HepG2 (cell line): ENCODE measurements around the gene TRIM36. TPM values are rescaled to one million over a fixed set of nuclear protein-coding genes. Genes with fewer than 3 reads are reported as not detected.

Experiments
- AKAP8 ChIP-seq: sonication (generic); formaldehyde crosslinking; IDR thresholded peaks from 2 replicates; pipeline ENCODE4 v1.5.1; 2020; ENCODE audit warnings: mild to moderate bottlenecking, missing genetic modification reagents
- ARNTL ChIP-seq: sonication (generic); formaldehyde crosslinking; IDR thresholded peaks from 2 replicates; pipeline ENCODE4 v1.4.0; 2020; ENCODE audit warnings: mild to moderate bottlenecking, missing genetic modification reagents
- CBX1 ChIP-seq: IDR thresholded peaks from one replicate; pipeline ENCODE4 v1.6.1; 2016; ENCODE audit warnings: antibody characterized with exemption, low read depth
- CHCHD3 ChIP-seq: sonication (generic); formaldehyde crosslinking; IDR thresholded peaks from 2 replicates; pipeline ENCODE4 v1.8.0; 2022; ENCODE audit warnings: mild to moderate bottlenecking, missing genetic modification reagents, moderate library complexity
- NFIC ChIP-seq: IDR thresholded peaks from 2 replicates; pipeline ENCODE4 v1.6.1; 2012; ENCODE audit warnings: mild to moderate bottlenecking, low read length, inconsistent platforms
- NFKB2 ChIP-seq: sonication (generic); formaldehyde crosslinking; IDR thresholded peaks from 2 replicates; pipeline ENCODE4 v1.4.0; 2020; ENCODE audit warnings: missing genetic modification reagents, borderline replicate concordance
- NR2F6 ChIP-seq, 2 experiments: IDR thresholded peaks; 2 replicates each; pipeline ENCODE4 v1.6.1; 2016; ENCODE audit warnings: antibody characterized with exemption in 1 of 2, mild to moderate bottlenecking in 1 of 2
- RAD51 ChIP-seq: fragments of 450-650 bp; IDR thresholded peaks from 2 replicates; pipeline ENCODE4 v1.6.1; 2016; ENCODE audit warnings: borderline replicate concordance
- SRY ChIP-seq: sonication (generic); formaldehyde crosslinking; IDR thresholded peaks from 2 replicates; pipeline ENCODE4 v1.8.0; 2022; ENCODE audit warnings: mild to moderate bottlenecking, missing genetic modification reagents
- ZFAT ChIP-seq: sonication (generic); formaldehyde crosslinking; conservative IDR thresholded peaks from 2 replicates; pipeline ENCODE4 v1.8.1; 2023; ENCODE audit warnings: missing genetic modification reagents, inconsistent platforms
- ZNF225 ChIP-seq: sonication (generic); formaldehyde crosslinking; IDR thresholded peaks from 2 replicates; pipeline ENCODE4 v1.4.0; 2020; ENCODE audit warnings: mild to moderate bottlenecking, missing genetic modification reagents
- ZNF431 ChIP-seq: sonication (generic); formaldehyde crosslinking; IDR thresholded peaks from 2 replicates; pipeline ENCODE4 v1.9.0; 2022; ENCODE audit warnings: missing genetic modification reagents, low read depth, mild to moderate bottlenecking, borderline replicate concordance
- ZNF530 ChIP-seq: sonication (generic); formaldehyde crosslinking; IDR thresholded peaks from 2 replicates; pipeline ENCODE4 v1.5.0; 2020; ENCODE audit warnings: low read depth, mild to moderate bottlenecking, missing genetic modification reagents
- ZNF546 ChIP-seq: sonication (generic); formaldehyde crosslinking; conservative IDR thresholded peaks from 2 replicates; pipeline ENCODE4 v1.8.1; 2023; ENCODE audit warnings: mild to moderate bottlenecking, missing genetic modification reagents
- ZNF629 ChIP-seq: sonication (generic); formaldehyde crosslinking; conservative IDR thresholded peaks from 2 replicates; pipeline ENCODE4 v1.5.0; 2020; ENCODE audit warnings: missing genetic modification reagents
- ZNF772 ChIP-seq: sonication (generic); formaldehyde crosslinking; IDR thresholded peaks from 2 replicates; pipeline ENCODE4 v1.5.0; 2020; ENCODE audit warnings: mild to moderate bottlenecking, missing genetic modification reagents
- polyA plus RNA-seq, 8 experiments: library from polyadenylated mRNA; depleted of rRNA in 3 of 8; stranded (reverse) in 7 of 8; unstranded in 1 of 8; fragments of >200 nt; fragmentation: Illumina TruSeq in 4 of 8; extraction: Trizol in 4 of 8; gene quantifications; 2 replicates each; pipeline versions ENCODE4 v1.2.1 to v1.2.3, GENCODE V29; 2011 to 2016; ENCODE audit warnings: low read depth in 4 of 8, missing spikeins in 1 of 8, mixed read lengths in 1 of 8; ENCODE audit not compliant: insufficient read depth in 1 of 8
- total RNA-seq, 5 experiments: library from RNA; depleted of rRNA; stranded (reverse); fragments of >200 nt; fragmentation: Illumina TruSeq; extraction: Trizol; gene quantifications; 2 replicates each; pipeline ENCODE4 v1.2.3, GENCODE V29; 2016; ENCODE audit warnings: low read depth in 1 of 5
- TF ChIP-seq, protein P1 (sequence below): sonication (generic); formaldehyde crosslinking; IDR thresholded peaks from 2 replicates; pipeline ENCODE4 v1.4.0; 2020; ENCODE audit warnings: mild to moderate bottlenecking, missing genetic modification reagents
- TF ChIP-seq, protein P2 (sequence below): sonication (generic); formaldehyde crosslinking; IDR thresholded peaks from 2 replicates; pipeline ENCODE4 v1.8.0; 2022; ENCODE audit warnings: missing genetic modification reagents, low read depth, mild to moderate bottlenecking, borderline replicate concordance
- TF ChIP-seq, protein P3 (sequence below): sonication (generic); formaldehyde crosslinking; IDR thresholded peaks from 2 replicates; pipeline ENCODE4 v1.8.1; 2023; ENCODE audit warnings: mild to moderate bottlenecking, inconsistent platforms, moderate library complexity, missing genetic modification reagents, borderline replicate concordance
- TF ChIP-seq, protein P4 (sequence below): sonication (generic); formaldehyde crosslinking; IDR thresholded peaks from 2 replicates; pipeline ENCODE4 v1.5.0; 2020; ENCODE audit warnings: missing genetic modification reagents
- TF ChIP-seq, protein P5 (sequence below): sonication (generic); formaldehyde crosslinking; IDR thresholded peaks from 2 replicates; pipeline ENCODE4 v1.9.0; 2022; ENCODE audit warnings: missing genetic modification reagents, mild to moderate bottlenecking, borderline replicate concordance

TRIM36 gene
- total and polyA plus RNA-seq, 2 of the 13 experiments (the other 11 are each of a cell fraction or from before 2014, with no cell fraction given) = 1.7 to 2.4 TPM

DNA sequence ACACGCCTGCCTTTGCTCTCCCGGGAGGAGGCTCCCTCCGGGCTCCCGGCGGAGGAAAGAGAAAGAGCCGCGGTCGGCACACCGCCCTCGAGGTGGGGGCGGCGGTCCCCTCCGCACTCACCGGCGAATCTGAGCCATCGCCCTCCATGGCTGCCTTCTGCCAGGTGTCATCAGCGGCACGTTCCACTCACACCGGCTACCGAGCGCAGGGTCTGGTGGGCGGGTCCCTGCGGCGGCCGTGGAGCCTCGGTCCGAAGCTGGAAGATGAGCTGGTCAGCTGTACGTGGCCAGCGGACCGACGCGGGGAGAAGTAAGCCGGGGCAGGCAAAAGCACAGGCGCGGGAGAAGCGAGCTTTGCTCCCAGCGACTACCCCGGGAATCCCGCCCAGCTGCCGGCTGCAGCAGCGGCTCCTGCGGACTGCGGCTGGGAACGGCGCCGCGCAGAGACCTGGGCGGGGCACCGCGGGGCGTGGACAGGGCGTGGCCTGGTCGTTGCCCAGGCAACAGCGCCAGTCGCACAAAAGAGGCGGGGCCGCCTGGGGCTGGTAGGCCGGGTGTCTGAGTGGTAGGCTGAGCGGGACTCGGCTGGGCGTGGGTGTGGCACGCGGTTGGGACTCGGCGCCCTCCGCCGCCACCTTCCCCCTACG lies at the start of gene TRIM36 (continued):
- peak; percentile 18; the same call in 1 of the 2 replicates for TF ChIP-seq ZNF546 (CRISPR knock-in tag)
- TF ChIP-seq, protein P1, sequence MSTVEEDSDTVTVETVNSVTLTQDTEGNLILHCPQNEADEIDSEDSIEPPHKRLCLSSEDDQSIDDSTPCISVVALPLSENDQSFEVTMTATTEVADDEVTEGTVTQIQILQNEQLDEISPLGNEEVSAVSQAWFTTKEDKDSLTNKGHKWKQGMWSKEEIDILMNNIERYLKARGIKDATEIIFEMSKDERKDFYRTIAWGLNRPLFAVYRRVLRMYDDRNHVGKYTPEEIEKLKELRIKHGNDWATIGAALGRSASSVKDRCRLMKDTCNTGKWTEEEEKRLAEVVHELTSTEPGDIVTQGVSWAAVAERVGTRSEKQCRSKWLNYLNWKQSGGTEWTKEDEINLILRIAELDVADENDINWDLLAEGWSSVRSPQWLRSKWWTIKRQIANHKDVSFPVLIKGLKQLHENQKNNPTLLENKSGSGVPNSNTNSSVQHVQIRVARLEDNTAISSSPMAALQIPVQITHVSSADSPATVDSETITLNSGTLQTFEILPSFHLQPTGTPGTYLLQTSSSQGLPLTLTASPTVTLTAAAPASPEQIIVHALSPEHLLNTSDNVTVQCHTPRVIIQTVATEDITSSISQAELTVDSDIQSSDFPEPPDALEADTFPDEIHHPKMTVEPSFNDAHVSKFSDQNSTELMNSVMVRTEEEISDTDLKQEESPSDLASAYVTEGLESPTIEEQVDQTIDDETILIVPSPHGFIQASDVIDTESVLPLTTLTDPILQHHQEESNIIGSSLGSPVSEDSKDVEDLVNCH (CRISPR knock-in tag) = no peak
- TF ChIP-seq ZNF530 (CRISPR knock-in tag) = no peak
- TF ChIP-seq ZNF772 (CRISPR knock-in tag) = peak; percentile 82; the same call in 1 of the 2 replicates
- TF ChIP-seq CHCHD3 (CRISPR knock-in tag) = 0 out of 2 replicates have a peak, but pooled peaks have one; percentile 43
- 0 out of 2 replicates have a peak, but pooled peaks have one; percentile 11 for TF ChIP-seq ZNF629
- no peak for TF ChIP-seq NR2F6 (IDR thresholded peaks at IDR 0.05)
- no peak for TF ChIP-seq NR2F6 (CRISPR knock-in tag; IDR thresholded peaks at IDR 0.05)
- TF ChIP-seq ARNTL (CRISPR knock-in tag) = 0 out of 2 replicates have a peak, but pooled peaks have one; percentile 17
- TF ChIP-seq, protein P2, sequence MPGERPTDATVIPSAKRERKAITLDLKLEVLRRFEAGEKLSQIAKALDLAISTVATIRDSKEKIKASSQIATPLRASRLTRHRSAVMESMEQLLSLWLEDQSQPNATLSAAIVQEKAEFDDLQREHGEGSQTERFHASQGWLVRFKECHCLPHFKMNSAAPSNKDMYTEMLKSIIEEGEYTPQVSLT (CRISPR knock-in tag) = no peak
- TF ChIP-seq NFIC = no peak
- TF ChIP-seq RAD51 = no peak
- TF ChIP-seq SRY (CRISPR knock-in tag) = peak; percentile 64
- TF ChIP-seq CBX1 = no peak
- TF ChIP-seq ZFAT (CRISPR knock-in tag) = no peak
- TF ChIP-seq, protein P3, sequence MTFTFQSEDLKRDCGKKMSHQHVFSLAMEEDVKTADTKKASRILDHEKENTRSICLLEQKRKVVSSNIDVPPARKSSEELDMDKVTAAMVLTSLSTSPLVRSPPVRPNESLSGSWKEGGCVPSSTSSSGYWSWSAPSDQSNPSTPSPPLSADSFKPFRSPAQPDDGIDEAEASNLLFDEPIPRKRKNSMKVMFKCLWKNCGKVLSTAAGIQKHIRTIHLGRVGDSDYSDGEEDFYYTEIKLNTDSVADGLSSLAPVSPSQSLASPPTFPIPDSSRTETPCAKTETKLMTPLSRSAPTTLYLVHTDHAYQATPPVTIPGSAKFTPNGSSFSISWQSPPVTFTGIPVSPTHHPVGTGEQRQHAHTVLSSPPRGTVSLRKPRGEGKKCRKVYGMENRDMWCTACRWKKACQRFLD (CRISPR knock-in tag) = no peak; the same call in 1 of the 2 replicates
- TF ChIP-seq, protein P4, sequence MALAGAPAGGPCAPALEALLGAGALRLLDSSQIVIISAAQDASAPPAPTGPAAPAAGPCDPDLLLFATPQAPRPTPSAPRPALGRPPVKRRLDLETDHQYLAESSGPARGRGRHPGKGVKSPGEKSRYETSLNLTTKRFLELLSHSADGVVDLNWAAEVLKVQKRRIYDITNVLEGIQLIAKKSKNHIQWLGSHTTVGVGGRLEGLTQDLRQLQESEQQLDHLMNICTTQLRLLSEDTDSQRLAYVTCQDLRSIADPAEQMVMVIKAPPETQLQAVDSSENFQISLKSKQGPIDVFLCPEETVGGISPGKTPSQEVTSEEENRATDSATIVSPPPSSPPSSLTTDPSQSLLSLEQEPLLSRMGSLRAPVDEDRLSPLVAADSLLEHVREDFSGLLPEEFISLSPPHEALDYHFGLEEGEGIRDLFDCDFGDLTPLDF (CRISPR knock-in tag) = peak; percentile 63; the same call in 1 of the 2 replicates
- no peak; the same call in 1 of the 2 replicates for TF ChIP-seq AKAP8 (CRISPR knock-in tag)
- peak; percentile 62; the same call in 1 of the 2 replicates for TF ChIP-seq NFKB2 (CRISPR knock-in tag)
- TF ChIP-seq ZNF225 (CRISPR knock-in tag) = no peak
- TF ChIP-seq, protein P5, sequence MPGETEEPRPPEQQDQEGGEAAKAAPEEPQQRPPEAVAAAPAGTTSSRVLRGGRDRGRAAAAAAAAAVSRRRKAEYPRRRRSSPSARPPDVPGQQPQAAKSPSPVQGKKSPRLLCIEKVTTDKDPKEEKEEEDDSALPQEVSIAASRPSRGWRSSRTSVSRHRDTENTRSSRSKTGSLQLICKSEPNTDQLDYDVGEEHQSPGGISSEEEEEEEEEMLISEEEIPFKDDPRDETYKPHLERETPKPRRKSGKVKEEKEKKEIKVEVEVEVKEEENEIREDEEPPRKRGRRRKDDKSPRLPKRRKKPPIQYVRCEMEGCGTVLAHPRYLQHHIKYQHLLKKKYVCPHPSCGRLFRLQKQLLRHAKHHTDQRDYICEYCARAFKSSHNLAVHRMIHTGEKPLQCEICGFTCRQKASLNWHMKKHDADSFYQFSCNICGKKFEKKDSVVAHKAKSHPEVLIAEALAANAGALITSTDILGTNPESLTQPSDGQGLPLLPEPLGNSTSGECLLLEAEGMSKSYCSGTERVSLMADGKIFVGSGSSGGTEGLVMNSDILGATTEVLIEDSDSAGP (CRISPR knock-in tag) = peak; percentile 93
- peak; percentile 44; the same call in 1 of the 2 replicates for TF ChIP-seq ZNF431 (CRISPR knock-in tag)
